ENCODE results near the gene GABRD. TPM values are rescaled to one million over a fixed set of nuclear protein-coding genes. Genes with fewer than 3 reads are reported as not detected.

Gene GABRD
- total RNA-seq, 1 experiment from 2014 or later = 15.6 TPM

GRCh38 chr1:2041887-2042286 is 22.7 kb downstream of the GABRD start:
- Histone ChIP-seq H3K4me1 (ENCODE audit: control insufficient read depth in 1 of 2, insufficient read depth in 2 of 2, low read length in 2 of 2) (peaks cover 3 to 21% of the 10 kb centered on the region in 2 experiments; a peak in 3 of 4 replicates), H3K36me3 (ENCODE audit: control insufficient read depth in 1 of 2, insufficient read depth in 2 of 2, low read length in 2 of 2) (no peaks in the 10 kb centered on the region), H3K27me3 (ENCODE audit: insufficient read depth, low read length) (no peaks in the 10 kb centered on the region), H3K79me2 (ENCODE audit: insufficient read depth, low read length) (no peaks in the 10 kb centered on the region), H3K4me3 (replicated peaks in 1 of 2; ENCODE audit: low read depth in 1 of 2, low read length in 2 of 2) (no peak overlapping the region), H2AFZ (ENCODE audit: low read depth, low read length, poor library complexity, severe bottlenecking) (no peak overlapping the region), H3K27ac (ENCODE audit: low read depth, low read length) (no peak overlapping the region), H3K9me2 (ENCODE audit: insufficient read depth) (no peaks in the 10 kb centered on the region), H3K4me2 (ENCODE audit: low read length) (no peak overlapping the region), H3K9ac (ENCODE audit: low read length) (no peak overlapping the region), H4K20me1 (ENCODE audit: insufficient read depth) (no peaks in the 10 kb centered on the region), H3K9me3 (ENCODE audit: control insufficient read depth in 1 of 2, insufficient read depth in 1 of 2, low read depth in 1 of 2, low read length in 2 of 2) (no peaks in the 10 kb centered on the region)
- ChIA-PET RAD21 (ENCODE audit: low non-redundant PET in 1 of 2, low total read pairs in 2 of 2, uncharacterized antibody in 2 of 2, unreplicated experiment in 2 of 2) (no interaction called here), CTCF (no interaction called here), POLR2A (no interaction called here)
- BruUV-seq (replicated peaks) = no TSS peak
- ATAC-seq = no peak
- no peak for TF ChIP-seq ZFX (IDR thresholded peaks at IDR 0.05)
- TF ChIP-seq CTCF (IDR thresholded peaks at IDR 0.05 in 2 of 3, conservative IDR thresholded peaks at IDR 0.05 in 1 of 3; ENCODE audit: borderline replicate concordance in 1 of 3, insufficient read depth in 1 of 3, low read depth in 2 of 3, low read length in 2 of 3) = no peak
- no peak for TF ChIP-seq SIN3A (IDR thresholded peaks at IDR 0.05; ENCODE audit: low read depth)
- TF ChIP-seq RAD21 (IDR thresholded peaks at IDR 0.05; ENCODE audit: low read depth) = no peak
- TF ChIP-seq POLR2A (IDR thresholded peaks at IDR 0.05; ENCODE audit: borderline replicate concordance, extremely low read depth, insufficient read depth, insufficient read length) = no peak
- no peak for TF ChIP-seq ZNF274 (IDR thresholded peaks at IDR 0.05; ENCODE audit: low read depth, low read length)
- TF ChIP-seq ELF1 (IDR thresholded peaks at IDR 0.05; ENCODE audit: borderline replicate concordance, low read depth) = no peak
- intact Hi-C loops (cut with micrococcal nuclease) = no loop called here
- no peak for DNase-seq (ENCODE audit: low read depth, low spot score)
